HL-60/S4 treated with retinoic acid at 250 ng/mL for 4 days and 3 days (cell line): Measurements from ENCODE around the gene TIMP2.
"Not testable (repeated sequence)": the region's sequence is repeated elsewhere in the genome, so short reads cannot be mapped to it uniquely, and the experiment has no call there.

ENCODE experiments used
- in situ Hi-C: fragments of 300-500 bp; cut with MboI; formaldehyde crosslinking; loops from 2 replicates; pipeline ENCODE4 v1.7.0; 2022; ENCODE audit warnings: low sequenced_read_pairs

The TIMP2 gene

GRCh38 chr17:78912082-78912481 is 13.1 kb downstream of the TIMP2 start:
- in situ Hi-C loops, result no loop called here

DNA sequence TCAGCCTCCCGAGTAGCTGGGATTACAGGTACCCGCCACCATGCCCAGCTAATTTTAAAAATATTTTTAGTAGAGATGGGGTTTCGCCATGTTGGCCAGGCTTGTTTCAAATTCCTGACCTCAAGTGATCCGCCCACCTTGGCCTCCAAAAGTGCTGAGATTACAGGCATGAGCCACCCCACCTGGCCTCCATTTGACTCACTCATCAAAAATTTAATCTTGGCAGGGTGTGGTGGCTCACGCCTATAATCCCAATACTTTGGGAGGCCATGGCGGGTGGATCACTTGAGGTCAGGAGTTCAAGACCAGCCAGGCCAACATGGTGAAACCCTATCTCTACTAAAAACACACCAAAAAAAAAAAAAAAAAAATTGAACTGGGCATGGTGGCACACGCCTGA is 13.6 kb downstream of the TIMP2 start:
- in situ Hi-C loops, result not testable (repeated sequence)

DNA sequence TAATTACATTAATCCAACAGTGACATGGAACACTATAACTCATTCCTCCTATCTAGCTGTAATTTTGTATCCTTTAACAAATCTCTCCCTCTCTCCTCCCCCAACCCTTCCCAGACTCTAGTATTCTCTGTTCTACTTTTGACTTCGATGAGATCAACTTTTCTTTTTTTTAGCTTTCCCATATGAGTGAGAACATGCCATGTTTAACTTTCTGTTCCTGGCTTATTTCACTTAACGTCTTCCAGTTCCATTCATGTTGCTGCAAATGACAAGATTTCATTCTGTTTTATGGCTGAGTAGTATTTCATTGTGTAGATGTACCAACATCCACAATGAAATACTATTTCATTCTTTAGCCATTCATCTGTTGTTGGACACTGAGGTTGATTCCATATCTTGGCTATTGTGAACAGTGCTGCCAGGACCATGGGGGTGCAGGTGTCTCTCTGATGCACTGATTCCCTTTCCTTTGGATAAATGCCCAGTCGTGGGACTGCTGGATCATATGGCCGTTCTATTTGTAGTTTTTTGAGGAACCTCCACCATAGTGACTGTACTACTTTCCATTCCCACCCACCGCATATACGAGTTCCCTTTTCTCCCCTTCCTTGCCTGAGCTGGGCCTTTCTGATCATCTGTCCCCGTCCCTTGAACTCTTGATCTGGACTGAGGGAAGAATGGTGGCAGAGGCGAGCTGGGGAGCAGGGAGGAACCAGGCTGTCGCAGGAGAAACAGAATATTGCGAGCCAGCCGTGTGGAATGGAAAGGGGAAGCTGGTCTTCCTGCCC is 14.5 kb downstream of the TIMP2 start:
- in situ Hi-C loops, result no loop called here

DNA sequence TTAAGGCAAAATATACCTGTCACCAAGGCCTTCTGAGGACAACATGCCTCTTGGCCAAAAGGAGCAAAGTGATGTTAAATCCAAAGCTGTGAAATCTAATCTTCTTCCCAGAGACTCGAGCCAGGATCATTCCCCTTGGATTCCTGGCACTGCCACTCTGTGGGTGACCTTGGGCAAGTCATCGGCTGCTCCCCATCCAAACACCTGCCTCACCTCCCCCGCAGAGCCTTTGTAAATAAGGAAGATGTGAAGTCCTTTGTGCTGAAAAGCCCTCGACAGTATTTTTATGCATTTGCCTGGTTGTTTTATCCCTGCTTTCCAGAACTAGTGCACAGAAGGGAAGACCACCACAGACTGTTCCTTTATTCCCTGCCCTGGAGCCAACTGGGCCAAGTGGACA is 16.8 kb downstream of the TIMP2 start:
- in situ Hi-C loops, result no loop called here

DNA sequence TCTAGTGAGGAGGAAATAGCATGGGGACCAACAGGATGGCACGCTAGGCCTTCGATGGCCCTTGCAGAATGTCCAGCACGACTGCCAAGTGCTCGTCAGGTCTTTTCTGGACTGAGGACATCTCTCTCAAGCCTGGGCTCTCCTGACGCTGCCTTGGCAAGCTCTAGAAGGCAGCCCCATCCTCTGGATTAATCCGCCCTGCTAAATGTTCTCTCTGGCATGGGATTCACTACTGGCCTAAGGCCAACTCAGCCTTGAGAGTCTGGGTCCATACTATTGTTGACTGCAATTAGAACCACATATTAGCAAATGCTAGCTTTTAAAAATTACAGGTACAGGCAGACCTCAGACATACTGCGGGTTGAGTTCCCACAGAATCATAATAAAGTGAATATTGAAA is 19.6 kb downstream of the TIMP2 start:
- in situ Hi-C loops, result no loop called here

- in situ Hi-C loops, result no loop called here
These were observed 20.1 kb downstream of the TIMP2 start for GRCh38 chr17:78905116-78905515.

GRCh38 chr17:78904371-78904770 is 20.8 kb downstream of the TIMP2 start:
- in situ Hi-C loops, result no loop called here

DNA sequence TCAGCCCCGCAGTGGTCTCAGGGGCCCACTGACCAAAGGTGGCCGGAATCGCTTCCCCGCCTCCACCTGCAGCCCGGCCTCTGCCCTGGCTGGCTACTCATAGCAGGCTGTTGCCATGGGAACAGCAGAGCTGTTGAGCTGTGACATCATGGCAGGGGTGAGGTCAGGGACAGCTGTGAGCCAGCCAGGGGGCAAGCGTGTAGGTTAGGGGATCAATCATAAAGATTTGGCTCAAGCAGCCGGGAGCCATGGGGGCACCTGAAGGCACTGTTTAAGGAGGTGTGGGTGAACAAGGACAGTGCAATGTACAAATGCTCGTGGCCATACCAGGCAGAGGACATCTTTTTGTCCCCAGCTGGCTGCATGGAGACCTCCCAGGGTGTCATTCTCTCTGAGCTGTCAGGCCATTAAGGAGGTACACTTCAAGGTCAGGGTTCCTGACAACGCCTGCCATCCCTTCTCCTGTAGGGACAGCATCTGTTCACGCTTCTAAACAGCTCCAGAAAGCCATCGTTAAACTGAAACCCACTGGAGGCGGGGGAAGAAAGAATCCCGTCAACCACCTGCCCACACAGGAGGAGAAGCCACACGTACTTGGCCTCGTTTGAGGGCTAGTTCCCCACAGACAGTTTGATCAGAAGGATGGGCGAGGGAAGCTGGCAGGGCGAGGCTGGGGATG is 21.9 kb downstream of the TIMP2 start, which contains the start of gene CEP295NL:
Gene CEP295NL (minus strand): TSS at position 101 of the 679 bp plus-strand sequence. CDS start 1,373 bp downstream, outside the sequence.
- in situ Hi-C loops, result no loop called here

DNA sequence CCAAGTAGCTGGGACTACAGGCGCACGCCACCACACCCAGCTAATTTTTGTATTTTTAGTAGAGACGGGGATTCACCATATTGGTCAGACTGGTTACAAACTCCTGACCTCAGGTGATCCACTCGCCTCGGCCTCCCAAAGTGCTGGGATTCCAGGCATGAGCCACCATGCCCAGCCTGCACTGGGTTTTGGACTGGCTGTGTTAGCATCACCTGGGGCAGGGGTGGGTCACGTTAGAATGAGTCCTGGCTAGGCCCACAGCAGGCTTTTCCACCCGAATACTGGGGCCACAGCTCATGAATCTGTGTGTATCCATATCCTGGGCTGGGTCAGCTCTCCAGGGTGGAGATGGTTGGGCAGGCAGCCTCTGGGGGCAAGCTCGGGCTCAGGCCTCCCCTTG is 23.0 kb downstream of the TIMP2 start:
- in situ Hi-C loops, result not testable (repeated sequence)

DNA sequence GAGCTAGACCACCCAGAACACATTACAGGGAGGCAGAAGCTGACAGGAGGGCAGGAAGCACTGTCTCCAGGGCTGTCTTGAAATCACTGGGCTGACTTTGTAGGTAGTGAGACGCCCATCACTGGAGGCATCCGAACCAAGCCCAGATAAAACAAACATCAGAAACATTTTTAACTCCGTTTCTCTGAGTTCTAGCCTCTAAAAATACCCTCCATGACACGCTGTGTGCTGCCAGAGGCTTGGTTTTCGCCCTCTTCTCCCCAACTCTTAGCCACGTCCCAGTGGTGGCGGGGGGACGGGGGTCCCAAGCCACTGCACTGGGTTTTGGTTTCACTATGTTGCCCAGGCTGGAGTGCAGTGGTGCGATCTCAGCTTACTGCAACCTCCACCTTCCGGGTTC is 23.4 kb downstream of the TIMP2 start:
- in situ Hi-C loops, result no loop called here

- in situ Hi-C loops, result no loop called here
These were observed 24.4 kb downstream of the TIMP2 start for GRCh38 chr17:78900816-78901215.

GRCh38 chr17:78899361-78900260 is 25.6 kb downstream of the TIMP2 start:
- in situ Hi-C loops, result no loop called here

GRCh38 chr17:78898947-78899346 is 26.2 kb downstream of the TIMP2 start:
- in situ Hi-C loops, result no loop called here

- in situ Hi-C loops, result no loop called here
These were observed 26.9 kb downstream of the TIMP2 start for GRCh38 chr17:78898075-78898836.

DNA sequence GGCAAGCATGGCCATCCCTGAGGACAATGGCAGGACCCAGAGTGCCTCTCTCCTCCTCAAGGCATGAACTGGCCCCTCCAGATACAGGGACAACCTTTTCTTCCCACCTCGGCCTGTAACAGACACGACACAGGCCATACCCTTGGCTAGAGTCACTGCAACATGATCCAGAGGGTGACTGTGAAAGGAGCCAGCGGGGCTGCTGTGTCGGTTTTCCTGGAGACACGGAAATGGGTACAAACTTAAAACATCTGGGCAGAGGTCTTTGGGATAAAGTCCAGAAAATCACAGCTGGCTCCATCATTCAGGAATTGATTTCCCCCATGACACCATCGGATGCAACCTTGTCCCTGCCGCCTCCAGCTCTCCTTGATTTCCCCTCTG is 27.5 kb downstream of the TIMP2 start:
- in situ Hi-C loops, result no loop called here

DNA sequence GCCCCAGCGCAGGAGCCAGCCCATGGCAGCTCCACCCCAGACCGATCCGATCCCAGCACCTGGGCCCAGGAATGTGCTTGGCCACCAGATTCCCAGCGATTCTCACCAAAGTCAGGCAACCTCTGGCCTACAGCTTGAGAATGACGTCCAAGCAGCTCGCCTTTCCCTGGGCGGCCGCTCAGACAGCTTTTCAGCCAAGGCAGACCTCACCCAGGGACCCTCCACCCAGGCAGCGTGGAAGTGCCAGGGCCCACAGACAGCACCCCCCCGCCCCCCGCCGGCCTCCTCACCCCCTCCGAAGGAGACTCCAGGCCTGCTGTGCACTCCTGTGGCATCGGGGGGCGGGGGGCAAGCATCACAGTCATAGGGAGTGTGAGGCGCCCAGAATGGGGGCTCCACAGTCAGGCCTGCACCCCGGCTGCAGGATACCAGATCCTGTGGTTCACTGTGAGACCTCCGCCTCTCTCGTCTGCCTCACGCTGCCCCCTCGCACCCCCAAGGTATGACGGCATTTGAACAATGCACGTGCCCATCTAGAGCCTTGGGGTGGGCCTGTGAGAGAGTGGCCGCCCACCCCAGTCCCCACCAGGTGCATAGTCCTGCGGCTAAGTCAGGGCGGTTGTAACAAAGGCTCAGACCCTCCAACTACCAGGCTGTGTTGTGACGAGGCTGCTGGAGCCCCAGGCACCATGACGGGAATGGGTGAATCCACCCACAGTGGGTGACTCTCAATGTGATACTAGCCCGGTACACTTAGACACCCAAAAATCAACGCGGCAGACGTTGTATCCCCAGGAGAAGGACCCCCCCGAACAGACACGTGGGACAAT is 28.1 kb downstream of the TIMP2 start:
- in situ Hi-C loops, result no loop called here

DNA sequence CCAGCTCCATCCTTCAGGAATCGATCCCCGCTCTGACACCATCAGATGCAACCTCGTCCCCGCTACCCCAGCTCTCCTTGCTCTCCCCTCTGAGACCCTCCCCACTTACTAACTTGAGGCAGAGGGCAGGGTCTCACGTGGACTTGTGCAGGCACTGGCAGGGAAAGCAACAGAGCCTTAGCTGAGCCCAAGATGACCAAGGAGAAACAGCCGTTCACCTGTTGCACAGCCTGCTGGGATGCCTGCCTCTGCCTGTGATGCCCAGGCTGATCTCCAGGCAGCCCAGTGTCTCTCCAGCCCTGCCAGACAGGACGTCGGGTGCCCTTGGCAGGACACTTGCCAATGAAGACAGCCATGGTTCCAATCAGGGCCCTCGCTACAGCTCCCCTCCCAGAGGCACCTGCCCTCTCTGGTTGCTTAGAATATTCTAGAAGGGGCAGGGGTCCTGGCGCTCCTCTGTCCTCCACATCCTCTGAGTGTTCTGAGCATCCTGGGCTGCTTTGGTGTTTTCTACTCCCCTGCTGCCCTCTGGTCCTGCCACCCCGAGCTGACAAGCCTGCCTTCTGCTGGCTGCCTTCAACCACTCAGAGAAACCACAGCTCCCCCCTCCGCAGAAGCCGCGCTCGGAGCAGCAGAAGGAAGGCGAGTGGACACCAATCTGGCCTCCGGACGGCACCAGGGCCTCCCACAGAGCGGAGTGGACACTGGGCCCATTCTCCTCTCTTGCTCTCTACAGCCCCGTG is 28.9 kb downstream of the TIMP2 start:
- in situ Hi-C loops, result no loop called here

DNA sequence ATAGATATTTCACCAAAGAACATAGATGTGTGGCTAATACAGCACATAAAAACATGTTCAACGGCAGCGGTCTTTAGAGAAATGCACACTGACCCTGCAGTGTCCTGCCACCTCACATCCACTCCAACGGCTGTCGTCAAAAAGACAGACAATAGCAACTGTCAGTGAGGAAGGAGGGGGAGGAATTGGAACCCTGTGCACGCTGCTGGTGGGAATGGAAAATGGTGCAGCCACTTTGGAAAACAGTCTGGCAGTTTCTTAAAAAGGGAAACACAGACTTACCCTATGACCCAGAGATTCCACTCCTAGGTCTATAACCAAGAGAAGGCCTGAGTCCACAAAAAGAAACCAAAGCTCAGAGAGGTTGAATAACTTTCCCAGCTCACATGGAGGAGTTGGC is 29.9 kb downstream of the TIMP2 start:
- in situ Hi-C loops, result no loop called here

- in situ Hi-C loops, result no loop called here
These were observed 31.5 kb downstream of the TIMP2 start for GRCh38 chr17:78893684-78894083.
